IMR-90 (cell line): ENCODE measurements around the gene PLCB3. TPM values are rescaled to one million over a fixed set of nuclear protein-coding genes. Genes with fewer than 3 reads are reported as not detected.

ENCODE experiments used
- ATAC-seq: fragments of 200-7000 bp; cut with Tn5 transposase; 2 replicates; pipeline ENCODE4 v1.9.1; 2020; ENCODE audit warnings: low read depth, mild to moderate bottlenecking, moderate library complexity
- BruUV-seq: library from RNA; stranded (reverse); fragments of 400-500 nt; replicated peaks from 2 replicates; lab custom pipeline; 2021; lab: Mats Ljungman, UMichigan
- CTCF ChIA-PET: fragments of 300-600 bp; formaldehyde crosslinking; extraction: SDS; loops from one replicate; lab custom pipeline; 2021; ENCODE audit warnings: antibody characterized with exemption; lab: Yijun Ruan, JAX
- POLR2A ChIA-PET: fragments of 300-600 bp; sonication (Branson Sonifier 250); formaldehyde crosslinking; loops from one replicate; lab custom pipeline; 2022; ENCODE audit warnings: antibody characterized with exemption; ENCODE audit not compliant: unreplicated experiment; lab: Charles Lee
- DNase-seq: peaks from one replicate; pipeline ENCODE4 v3.0.0; 2013
- H2AFZ ChIP-seq: replicated peaks from 2 replicates; pipeline ENCODE3; 2013; ENCODE audit warnings: low read length, mild to moderate bottlenecking; ENCODE audit not compliant: poor library complexity
- H2AK5ac ChIP-seq: 2 replicates; pipeline ENCODE4 v1.6.1; 2013; ENCODE audit warnings: low read depth, low read length, inconsistent platforms
- H2AK9ac ChIP-seq: replicated peaks from 2 replicates; pipeline ENCODE3; 2013; ENCODE audit warnings: mild to moderate bottlenecking, low read depth, low read length, moderate library complexity; ENCODE audit not compliant: poor library complexity
- H2BK120ac ChIP-seq: 2 replicates; pipeline ENCODE4 v1.6.1; 2013; ENCODE audit warnings: low read depth, low read length, inconsistent platforms
- H2BK15ac ChIP-seq: 3 replicates; pipeline ENCODE4 v1.6.1; 2013; ENCODE audit warnings: low read depth, low read length, inconsistent platforms
- H2BK20ac ChIP-seq: 2 replicates; pipeline ENCODE4 v1.6.1; 2013; ENCODE audit warnings: low read depth, mild to moderate bottlenecking, inconsistent platforms, low read length, moderate library complexity
- H2BK5ac ChIP-seq: 2 replicates; pipeline ENCODE4 v1.6.1; 2013; ENCODE audit warnings: mild to moderate bottlenecking, low read depth, low read length, inconsistent platforms; ENCODE audit not compliant: poor library complexity, severe bottlenecking
- H3K14ac ChIP-seq: replicated peaks from 2 replicates; pipeline ENCODE4 v1.6.1; 2013; ENCODE audit warnings: low read depth, low read length, inconsistent platforms
- H3K18ac ChIP-seq: 2 replicates; pipeline ENCODE4 v1.6.1; 2013; ENCODE audit warnings: low read depth, low read length, control low read depth
- H3K23ac ChIP-seq: 2 replicates; pipeline ENCODE4 v1.6.1; 2013; ENCODE audit warnings: low read depth, low read length, inconsistent platforms
- H3K27ac ChIP-seq: 2 replicates; pipeline ENCODE4 v1.5.1; 2013; ENCODE audit warnings: mild to moderate bottlenecking, control low read depth, low read length; ENCODE audit not compliant: insufficient read depth
- H3K27me3 ChIP-seq: 2 replicates; pipeline ENCODE4 v1.6.1; 2013; ENCODE audit warnings: low read length; ENCODE audit not compliant: control insufficient read depth, insufficient read depth
- H3K36me3 ChIP-seq: 2 replicates; pipeline ENCODE4 v1.6.1; 2013; ENCODE audit warnings: low read length, mixed read lengths; ENCODE audit not compliant: control insufficient read depth, insufficient read depth
- H3K4ac ChIP-seq: 2 replicates; pipeline ENCODE4 v1.6.1; 2013; ENCODE audit warnings: low read depth, low read length, inconsistent platforms
- H3K4me1 ChIP-seq: 2 replicates; pipeline ENCODE4 v1.6.1; 2013; ENCODE audit warnings: low read length, mixed read lengths; ENCODE audit not compliant: control insufficient read depth, insufficient read depth
- H3K4me2 ChIP-seq: 2 replicates; pipeline ENCODE4 v1.6.1; 2013; ENCODE audit warnings: low read depth, mild to moderate bottlenecking, control low read depth, low read length, moderate library complexity
- H3K4me3 ChIP-seq: 2 replicates; pipeline ENCODE4 v1.5.1; 2013; ENCODE audit warnings: low read depth, mild to moderate bottlenecking, control low read depth, low read length, moderate library complexity; ENCODE audit not compliant: insufficient read depth
- H3K56ac ChIP-seq: 2 replicates; pipeline ENCODE4 v1.6.1; 2013; ENCODE audit warnings: low read length, inconsistent platforms; ENCODE audit not compliant: insufficient read depth; ENCODE audit errors: extremely low read depth
- H3K79me1 ChIP-seq, 2 experiments: 2 replicates each; pipeline ENCODE4 v1.6.1; 2013; ENCODE audit warnings: low read length in 2 of 2, inconsistent platforms in 1 of 2, low read depth in 1 of 2
- H3K9ac ChIP-seq: 2 replicates; pipeline ENCODE4 v1.6.1; 2013; ENCODE audit warnings: low read depth, low read length, control low read depth
- H3K9me1 ChIP-seq: 2 replicates; pipeline ENCODE4 v1.6.1; 2013; ENCODE audit warnings: low read length, inconsistent platforms; ENCODE audit not compliant: insufficient read depth
- H3K9me3 ChIP-seq: 2 replicates; pipeline ENCODE4 v1.6.1; 2013; ENCODE audit warnings: low read length; ENCODE audit not compliant: control insufficient read depth, insufficient read depth
- H4K20me1 ChIP-seq: 2 replicates; pipeline ENCODE4 v1.6.1; 2013; ENCODE audit warnings: low read length, inconsistent platforms; ENCODE audit not compliant: insufficient read depth
- H4K5ac ChIP-seq: 2 replicates; pipeline ENCODE4 v1.6.1; 2013; ENCODE audit warnings: mild to moderate bottlenecking, low read depth, low read length, control low read depth
- H4K8ac ChIP-seq, 2 experiments: 2 replicates each; pipeline ENCODE4 v1.6.1; 2013; ENCODE audit warnings: low read depth in 2 of 2, low read length in 2 of 2, control low read depth in 1 of 2, inconsistent platforms in 1 of 2
- H4K91ac ChIP-seq: 2 replicates; pipeline ENCODE4 v1.6.1; 2013; ENCODE audit warnings: low read depth, low read length, inconsistent platforms; ENCODE audit not compliant: insufficient read depth
- NFE2L2 ChIP-seq: fragments of 150-350 bp; IDR thresholded peaks from 2 replicates; pipeline ENCODE4 v1.6.1; 2016; ENCODE audit warnings: low read depth, mild to moderate bottlenecking, low read length
- POLR2A ChIP-seq: IDR thresholded peaks from 2 replicates; pipeline ENCODE4 v1.6.1; 2012; ENCODE audit warnings: mild to moderate bottlenecking, low read depth, low read length
- USF2 ChIP-seq: fragments of 150-350 bp; IDR thresholded peaks from 2 replicates; pipeline ENCODE4 v1.6.1; 2017; ENCODE audit warnings: mild to moderate bottlenecking, antibody characterized with exemption, low read length, low read depth
- WGBS, 2 experiments: methylation state at CpG; one replicate each; pipeline versions ENCODE4 v1.1.5 to v1.1.7; 2013; ENCODE audit warnings: missing lambda C conversion rate in 2 of 2; ENCODE audit not compliant: insufficient read length in 1 of 2; ENCODE audit errors: extremely low coverage in 2 of 2; 5-methylcytosine and 5-hydroxymethylcytosine counted together
- dilution Hi-C: fragments of 300-500 bp; cut with HindIII; formaldehyde crosslinking; loops from one replicate; pipeline ENCODE4 v1.14.3; 2018; ENCODE audit warnings: low sequenced_read_pairs; ENCODE audit not compliant: unreplicated experiment
- in situ Hi-C: fragments of 300-500 bp; cut with MboI; formaldehyde crosslinking; loops from 3 replicates; pipeline ENCODE4 v1.14.3; 2019; ENCODE audit warnings: low sequenced_read_pairs, inconsistent platforms, mixed read lengths
- intact Hi-C: fragments of 100-400 bp; cut with micrococcal nuclease; formaldehyde crosslinking; loops from 2 replicates; pipeline ENCODE4 v1.10.0; 2022
- polyA plus RNA-seq, 3 experiments: library from polyadenylated mRNA; depleted of rRNA; stranded (reverse); fragments of >200 nt; gene quantifications; 2 replicates each; pipeline ENCODE4 v1.2.3, GENCODE V29; 2012; ENCODE audit warnings: low replicate concordance in 1 of 3
- total RNA-seq: library from RNA; depleted of rRNA; stranded (reverse); fragments of >200 nt; gene quantifications from 2 replicates; pipeline ENCODE4 v1.2.3, GENCODE V29; 2012

The PLCB3 gene
- total and polyA plus RNA-seq, 2 of the 4 experiments (the other 2 are of a cell fraction) = 23.9 to 24.9 TPM

- ChIA-PET POLR2A (no interaction called here), CTCF (interaction anchor here (1.0 to 1.3 kb wide), 3 partner anchors 8 to 78 kb away, joined by 3 to 4 read pairs (median 3); no protein-coding TSS in a partner anchor)
- no peak overlapping the region for H3K27ac ChIP-seq
These were observed 25.5 kb downstream of the PLCB3 start for GRCh38 chr11:64276653-64277431.

More at GRCh38 chr11:64276653-64277431, 25.5 kb downstream of the PLCB3 start:
- no peak overlapping the region for H4K5ac ChIP-seq
- H3K9me3 ChIP-seq = no peaks in the 10 kb centered on the region
- intact Hi-C loops = no loop called here
- H2AFZ ChIP-seq = no peak overlapping the region
- H3K9me1 ChIP-seq = peaks cover 5% of the 10 kb centered on the region; the same call in 1 of the 2 replicates
- no peak overlapping the region for H3K18ac ChIP-seq
- in situ Hi-C loops = no loop called here
- H2BK5ac ChIP-seq = no peak overlapping the region
- dilution Hi-C loops = no loop called here
- WGBS, 2 experiments = 83% methylated on average over 4 of the region's 17 CpGs; no CpG with 5 or more reads in 1 of the 2 experiments
- H3K36me3 ChIP-seq = peaks cover 32% of the 10 kb centered on the region
- H3K4me3 ChIP-seq = no peak overlapping the region
- no peak overlapping the region for H2BK15ac ChIP-seq
- no peak overlapping the region for H3K14ac ChIP-seq
- no peak overlapping the region for H2BK120ac ChIP-seq
- BruUV-seq = no TSS peak
- no peaks in the 10 kb centered on the region for H4K20me1 ChIP-seq
- no peaks in the 10 kb centered on the region for H3K27me3 ChIP-seq
- H2AK9ac ChIP-seq = no peak overlapping the region
- no peak overlapping the region for H2BK20ac ChIP-seq
- no peak overlapping the region for H3K4me2 ChIP-seq
- no peak overlapping the region for H2AK5ac ChIP-seq
- TF ChIP-seq NFE2L2 (no peak), POLR2A (no peak), USF2 (no peak)
- H4K91ac ChIP-seq = no peak overlapping the region
- ATAC-seq (no peak), DNase-seq (no peak)
- H3K9ac ChIP-seq = peak overlapping the region; percentile 30; the same call in 1 of the 2 replicates
- H3K4me1 ChIP-seq = peaks cover 2% of the 10 kb centered on the region
- no peak overlapping the region for H3K4ac ChIP-seq
- no peak overlapping the region for H4K8ac ChIP-seq
- no peak overlapping the region for H3K56ac ChIP-seq
- H3K79me1 ChIP-seq = peaks cover 8 to 15% of the 10 kb centered on the region in 2 experiments
- no peak overlapping the region for H3K23ac ChIP-seq
